Endodermal cell (in vitro differentiated cells): ENCODE data around the gene OBSCN. TPM values are rescaled to one million over a fixed set of nuclear protein-coding genes. Genes with fewer than 3 reads are reported as not detected.

Experiments used
- DNase-seq: peaks from one replicate; pipeline ENCODE4 v3.0.0-alpha.2; 2017
- H3K27ac ChIP-seq: 2 replicates; pipeline ENCODE4 v1.5.1; 2013; ENCODE audit warnings: mild to moderate bottlenecking, low read depth, low read length, moderate library complexity
- H3K27me3 ChIP-seq: 2 replicates; pipeline ENCODE4 v1.6.1; 2013; ENCODE audit warnings: mild to moderate bottlenecking, low read length, moderate library complexity; ENCODE audit not compliant: insufficient read depth, control insufficient read depth, poor library complexity, severe bottlenecking
- H3K36me3 ChIP-seq: 2 replicates; pipeline ENCODE4 v1.7.0; 2013; ENCODE audit warnings: mild to moderate bottlenecking, low read length, moderate library complexity; ENCODE audit not compliant: control insufficient read depth, insufficient read depth
- H3K4me1 ChIP-seq: one replicate; pipeline ENCODE4 v1.7.0; 2013; ENCODE audit warnings: low read length; ENCODE audit not compliant: control insufficient read depth, insufficient read depth
- H3K4me3 ChIP-seq: 2 replicates; pipeline ENCODE4 v1.5.1; 2013; ENCODE audit warnings: mild to moderate bottlenecking, low read length, moderate library complexity
- H3K9ac ChIP-seq: 2 replicates; pipeline ENCODE4 v1.6.1; 2013; ENCODE audit warnings: mild to moderate bottlenecking, low read length, moderate library complexity; ENCODE audit not compliant: poor library complexity, severe bottlenecking; ENCODE audit errors: extremely low read depth
- H3K9me3 ChIP-seq: 2 replicates; pipeline ENCODE4 v1.6.1; 2013; ENCODE audit warnings: mild to moderate bottlenecking, low read length, moderate library complexity; ENCODE audit not compliant: control insufficient read depth
- H3K27ac Mint-ChIP-seq: 2 replicates; pipeline ENCODE4 v1.8.0; 2020; ENCODE audit warnings: mixed read lengths
- H3K27me3 Mint-ChIP-seq: 2 replicates; pipeline ENCODE4 v1.8.0; 2021; ENCODE audit warnings: mild to moderate bottlenecking, mixed read lengths; ENCODE audit not compliant: insufficient read depth
- H3K36me3 Mint-ChIP-seq: 2 replicates; pipeline ENCODE4 v1.8.0; 2020; ENCODE audit warnings: low read depth, mixed read lengths
- H3K4me1 Mint-ChIP-seq: 2 replicates; pipeline ENCODE4 v1.8.0; 2020; ENCODE audit warnings: mixed read lengths
- H3K4me3 Mint-ChIP-seq: 2 replicates; pipeline ENCODE4 v1.8.0; 2020; ENCODE audit warnings: mild to moderate bottlenecking, moderate library complexity, mixed read lengths
- H3K9me3 Mint-ChIP-seq: 2 replicates; pipeline ENCODE4 v1.8.0; 2020; ENCODE audit warnings: mild to moderate bottlenecking, mixed read lengths
- CTCF ChIP-seq: fragments of 200-600 bp; sonication (generic); conservative IDR thresholded peaks from 2 replicates; pipeline ENCODE4 v1.5.0; 2021; ENCODE audit warnings: antibody characterized with exemption, mild to moderate bottlenecking
- WGBS, 2 experiments: methylation state at CpG; one replicate each; pipeline versions ENCODE4 v1.1.5 to v1.1.7; 2013; ENCODE audit warnings: missing lambda C conversion rate in 2 of 2, mixed read lengths in 1 of 2; ENCODE audit not compliant: insufficient coverage in 1 of 2, insufficient read length in 1 of 2; 5-methylcytosine and 5-hydroxymethylcytosine counted together
- total RNA-seq, 2 donors: library from RNA; stranded (reverse); fragmentation: NEBNext Ultra II Directional in 1 of 2; extraction: Animal tissue kit (Norgen Biotek cat#: 25700) in 1 of 2; gene quantifications; 2 replicates in 1 of 2; 3 replicates in 1 of 2; pipeline ENCODE4 v1.2.1, GENCODE V29; 2021

The OBSCN gene
- total RNA-seq, 2 donors from 2014 or later: 53.7 to 68.9 TPM

- Histone ChIP-seq H3K4me3 (no peak overlapping the region), H3K4me1 (no peaks in the 10 kb centered on the region), H3K27ac (no peak overlapping the region), H3K27me3 (no peaks in the 10 kb centered on the region), H3K9ac (no peak overlapping the region), H3K36me3 (no peaks in the 10 kb centered on the region), H3K9me3 (no peaks in the 10 kb centered on the region)
- H3K27me3 Mint-ChIP-seq: no peaks in the 10 kb centered on the region
- no peak overlapping the region for H3K4me3 Mint-ChIP-seq
- peak; percentile 89 for DNase-seq
- H3K27ac Mint-ChIP-seq: no peak overlapping the region
- H3K9me3 Mint-ChIP-seq: no peaks in the 10 kb centered on the region
- TF ChIP-seq CTCF: peak; percentile 18
- H3K36me3 Mint-ChIP-seq: no peaks in the 10 kb centered on the region
- 90% methylated on average over 40 to 52 of the region's 52 CpGs for WGBS, 2 experiments
- H3K4me1 Mint-ChIP-seq: no peaks in the 10 kb centered on the region
Observed at GRCh38 chr1:228174482-228175315, 33.1 kb upstream of the OBSCN start.

- H3K4me3 Mint-ChIP-seq: no peak overlapping the region
- Histone ChIP-seq H3K27ac (no peak overlapping the region), H3K27me3 (no peaks in the 10 kb centered on the region), H3K9me3 (no peaks in the 10 kb centered on the region), H3K9ac (no peak overlapping the region), H3K4me3 (no peak overlapping the region), H3K4me1 (no peaks in the 10 kb centered on the region), H3K36me3 (no peaks in the 10 kb centered on the region)
- no peaks in the 10 kb centered on the region for H3K4me1 Mint-ChIP-seq
- no peaks in the 10 kb centered on the region for H3K27me3 Mint-ChIP-seq
- no peaks in the 10 kb centered on the region for H3K36me3 Mint-ChIP-seq
- no peaks in the 10 kb centered on the region for H3K9me3 Mint-ChIP-seq
- DNase-seq: no peak
- no peak for TF ChIP-seq CTCF
- 94 to 98% methylated on average over 16 to 18 of the region's 18 CpGs for WGBS, 2 experiments
- H3K27ac Mint-ChIP-seq: no peak overlapping the region
Observed at GRCh38 chr1:228175316-228176023, 32.4 kb upstream of the OBSCN start.

GRCh38 chr1:228176024-228176395 is 31.8 kb upstream of the OBSCN start:
- Mint-ChIP-seq H3K27me3 (no peaks in the 10 kb centered on the region), H3K4me1 (no peaks in the 10 kb centered on the region), H3K27ac (no peak overlapping the region), H3K4me3 (no peak overlapping the region), H3K9me3 (no peaks in the 10 kb centered on the region), H3K36me3 (no peaks in the 10 kb centered on the region)
- TF ChIP-seq CTCF: no peak
- H3K4me3 ChIP-seq: no peak overlapping the region
- no peaks in the 10 kb centered on the region for H3K27me3 ChIP-seq
- 95 to 100% methylated on average over 2 to 4 of the region's 4 CpGs for WGBS, 2 experiments
- no peaks in the 10 kb centered on the region for H3K4me1 ChIP-seq
- H3K27ac ChIP-seq: no peak overlapping the region
- no peaks in the 10 kb centered on the region for H3K9me3 ChIP-seq
- DNase-seq: no peak
- H3K9ac ChIP-seq: no peak overlapping the region
- H3K36me3 ChIP-seq: no peaks in the 10 kb centered on the region
